PC-3 (cell line): ENCODE results near the gene SHISA6. TPM values are rescaled to one million over a fixed set of nuclear protein-coding genes. Genes with fewer than 3 reads are reported as not detected.

Experiments used
- ATAC-seq: fragments of 200-7000 bp; cut with Tn5 transposase; 2 replicates; pipeline ENCODE4 v1.9.1; 2020; ENCODE audit warnings: mild to moderate bottlenecking, moderate library complexity
- BruUV-seq: library from RNA; stranded (reverse); fragments of 400-500 nt; replicated peaks from 2 replicates; lab custom pipeline; 2021; lab: Mats Ljungman, UMichigan
- CTCF ChIA-PET: fragments of 300-600 bp; sonication (Branson Sonifier 250); formaldehyde crosslinking; loops from one replicate; lab custom pipeline; 2022; ENCODE audit warnings: antibody characterized with exemption; lab: Charles Lee
- POLR2A ChIA-PET: fragments of 300-600 bp; sonication (Branson Sonifier 250); formaldehyde crosslinking; loops from one replicate; lab custom pipeline; 2022; ENCODE audit warnings: antibody characterized with exemption; ENCODE audit not compliant: unreplicated experiment; lab: Charles Lee
- DNase-seq: peaks from one replicate; pipeline ENCODE4 v3.0.0-alpha.2; 2015
- H2AFZ ChIP-seq: fragments of 300-600 bp; sonication (generic); 2 replicates; pipeline ENCODE4 v1.6.0; 2016; ENCODE audit warnings: antibody characterized with exemption, low read length
- H3F3A ChIP-seq: fragments of 300-600 bp; sonication (generic); one replicate; pipeline ENCODE4 v1.6.0; 2017; ENCODE audit warnings: antibody characterized with exemption, low read length, control low read depth, mild to moderate bottlenecking; ENCODE audit not compliant: unreplicated experiment
- H3K27ac ChIP-seq: fragments of 300-600 bp; sonication (generic); 2 replicates; pipeline ENCODE4 v1.5.1; 2016; ENCODE audit warnings: mild to moderate bottlenecking, low read length
- H3K27me3 ChIP-seq: fragments of 300-600 bp; sonication (generic); 2 replicates; pipeline ENCODE4 v1.6.1; 2016; ENCODE audit warnings: low read length, mixed read lengths
- H3K36me3 ChIP-seq: fragments of 300-600 bp; sonication (generic); 2 replicates; pipeline ENCODE4 v1.6.1; 2016; ENCODE audit warnings: low read depth, mixed run types, low read length, mixed read lengths
- H3K4me1 ChIP-seq: fragments of 300-600 bp; sonication (generic); 2 replicates; pipeline ENCODE4 v1.5.1; 2016; ENCODE audit warnings: low read length; ENCODE audit not compliant: insufficient read depth
- H3K4me2 ChIP-seq: fragments of 300-600 bp; sonication (generic); 2 replicates; pipeline ENCODE4 v1.6.0; 2016; ENCODE audit warnings: low read length
- H3K4me3 ChIP-seq: fragments of 300-600 bp; sonication (generic); 2 replicates; pipeline ENCODE4 v1.5.1; 2016; ENCODE audit warnings: mild to moderate bottlenecking, low read length, mixed read lengths
- H3K79me2 ChIP-seq: fragments of 300-600 bp; sonication (generic); 2 replicates; pipeline ENCODE4 v1.6.1; 2017; ENCODE audit warnings: low read length, mixed read lengths
- H3K9ac ChIP-seq: fragments of 300-600 bp; sonication (generic); 2 replicates; pipeline ENCODE4 v1.6.0; 2016; ENCODE audit warnings: mild to moderate bottlenecking, low read length
- H3K9me2 ChIP-seq: fragments of 300-600 bp; sonication (generic); replicated peaks from 2 replicates; pipeline ENCODE4 v1.6.1; 2016; ENCODE audit warnings: mixed run types, low read length, mixed read lengths
- H3K9me3 ChIP-seq: fragments of 300-600 bp; sonication (generic); 2 replicates; pipeline ENCODE4 v1.6.1; 2016; ENCODE audit warnings: low read length, mixed read lengths
- H4K20me1 ChIP-seq: fragments of 300-600 bp; sonication (generic); 2 replicates; pipeline ENCODE4 v1.6.1; 2016; ENCODE audit warnings: low read length, mixed read lengths
- EZH2 ChIP-seq: fragments of 300-600 bp; sonication (generic); IDR thresholded peaks from one replicate; pipeline ENCODE4 v1.6.1; 2017; ENCODE audit warnings: antibody characterized with exemption, mild to moderate bottlenecking, low read length; ENCODE audit not compliant: unreplicated experiment
- EZH2phosphoT487 ChIP-seq: fragments of 300-600 bp; sonication (generic); IDR thresholded peaks from 2 replicates; pipeline ENCODE4 v1.6.1; 2018; ENCODE audit warnings: mild to moderate bottlenecking, antibody characterized with exemption, low read length, borderline replicate concordance
- intact Hi-C: fragments of 100-400 bp; cut with micrococcal nuclease; formaldehyde crosslinking; loops from 2 replicates; pipeline ENCODE4 v1.9.0; 2023
- total RNA-seq: library from RNA; depleted of rRNA; stranded (reverse); fragments of >200 nt; gene quantifications from 2 replicates; pipeline ENCODE4 v1.2.3, GENCODE V29; 2014
- TF ChIP-seq, protein P1 (sequence below): fragments of 300-600 bp; sonication (generic); conservative IDR thresholded peaks from 2 replicates; pipeline ENCODE4 v1.5.1; 2017; ENCODE audit warnings: antibody characterized with exemption, low read depth, mild to moderate bottlenecking, low read length

SHISA6 gene
- total RNA-seq, 1 experiment from 2014 or later, result not detected

DNA sequence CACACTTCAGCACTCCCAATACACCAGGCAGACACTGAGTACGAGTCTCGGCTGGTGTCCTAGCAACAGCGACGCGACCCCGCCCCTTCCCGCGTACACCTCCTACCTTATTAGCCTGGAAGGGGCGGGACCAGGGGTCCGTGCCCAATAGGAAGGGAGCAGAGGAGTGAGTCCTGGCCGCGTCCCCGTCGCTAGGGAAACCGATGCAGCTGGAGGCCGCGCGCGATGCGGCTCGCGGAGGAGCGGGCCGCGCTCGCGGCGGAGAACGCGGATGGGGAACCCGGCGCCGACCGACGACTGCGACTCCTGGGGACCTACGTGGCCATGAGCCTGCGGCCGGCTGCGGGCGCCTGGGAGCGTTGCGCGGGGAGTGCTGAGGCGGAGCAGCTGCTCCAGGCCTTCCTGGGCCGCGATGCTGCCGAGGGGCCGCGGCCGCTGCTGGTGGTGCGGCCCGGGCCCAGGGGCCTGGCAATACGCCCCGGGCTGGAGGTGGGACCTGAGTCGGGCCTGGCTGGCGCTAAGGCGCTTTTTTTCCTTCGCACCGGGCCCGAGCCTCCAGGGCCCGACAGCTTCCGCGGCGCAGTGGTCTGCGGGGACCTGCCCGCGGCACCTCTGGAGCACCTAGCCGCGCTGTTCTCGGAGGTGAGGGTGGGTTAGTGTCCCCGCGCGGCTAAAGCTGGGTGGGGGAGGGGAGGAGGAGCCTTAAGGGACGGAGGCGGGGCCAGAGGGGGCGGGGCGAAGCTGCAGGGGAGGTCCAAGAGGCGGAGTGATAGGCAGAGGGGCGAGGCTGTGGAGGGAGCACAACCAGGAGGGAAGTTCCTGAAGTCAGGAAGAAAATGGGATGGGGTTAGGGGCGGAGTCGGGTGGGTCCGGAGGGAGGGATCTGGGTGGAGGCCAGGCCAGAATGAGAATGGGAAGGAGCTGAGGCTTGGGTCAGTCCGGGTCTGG is 357.5 kb downstream of the SHISA6 start, which contains the start of gene DNAH9:
DNAH9 (plus strand) TSS at position 197 of the 948 bp plus-strand sequence; CDS start at position 226, 29 bp downstream.
- TF ChIP-seq EZH2phosphoT487, result no peak
- TF ChIP-seq EZH2, result no peak
- TF ChIP-seq, protein P1, sequence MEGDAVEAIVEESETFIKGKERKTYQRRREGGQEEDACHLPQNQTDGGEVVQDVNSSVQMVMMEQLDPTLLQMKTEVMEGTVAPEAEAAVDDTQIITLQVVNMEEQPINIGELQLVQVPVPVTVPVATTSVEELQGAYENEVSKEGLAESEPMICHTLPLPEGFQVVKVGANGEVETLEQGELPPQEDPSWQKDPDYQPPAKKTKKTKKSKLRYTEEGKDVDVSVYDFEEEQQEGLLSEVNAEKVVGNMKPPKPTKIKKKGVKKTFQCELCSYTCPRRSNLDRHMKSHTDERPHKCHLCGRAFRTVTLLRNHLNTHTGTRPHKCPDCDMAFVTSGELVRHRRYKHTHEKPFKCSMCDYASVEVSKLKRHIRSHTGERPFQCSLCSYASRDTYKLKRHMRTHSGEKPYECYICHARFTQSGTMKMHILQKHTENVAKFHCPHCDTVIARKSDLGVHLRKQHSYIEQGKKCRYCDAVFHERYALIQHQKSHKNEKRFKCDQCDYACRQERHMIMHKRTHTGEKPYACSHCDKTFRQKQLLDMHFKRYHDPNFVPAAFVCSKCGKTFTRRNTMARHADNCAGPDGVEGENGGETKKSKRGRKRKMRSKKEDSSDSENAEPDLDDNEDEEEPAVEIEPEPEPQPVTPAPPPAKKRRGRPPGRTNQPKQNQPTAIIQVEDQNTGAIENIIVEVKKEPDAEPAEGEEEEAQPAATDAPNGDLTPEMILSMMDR, result no peak
- no peak for DNase-seq
- no peak within 1 kb of the TSS for H2AFZ ChIP-seq
- intact Hi-C loops, result no loop called here
- H3F3A ChIP-seq, result no peaks in the 10 kb centered on the region
- H3K27ac ChIP-seq, result no peak within 1 kb of the TSS
- no peak within 1 kb of the TSS for H3K9ac ChIP-seq
- ATAC-seq, result no peak
- ChIA-PET POLR2A (no interaction called here), CTCF (no interaction called here)
- H3K4me2 ChIP-seq, result no peak within 1 kb of the TSS
- no TSS peak for BruUV-seq
- no peaks in the 10 kb centered on the region for H3K27me3 ChIP-seq
- no peaks in the 10 kb centered on the region for H3K4me1 ChIP-seq
- no peaks in the 10 kb centered on the region for H3K79me2 ChIP-seq
- H4K20me1 ChIP-seq, result no peaks in the 10 kb centered on the region
- H3K4me3 ChIP-seq, result no peak within 1 kb of the TSS
- H3K9me3 ChIP-seq, result no peaks in the 10 kb centered on the region
- H3K36me3 ChIP-seq, result no peaks in the 10 kb centered on the region
- H3K9me2 ChIP-seq, result no peaks in the 10 kb centered on the region

DNA sequence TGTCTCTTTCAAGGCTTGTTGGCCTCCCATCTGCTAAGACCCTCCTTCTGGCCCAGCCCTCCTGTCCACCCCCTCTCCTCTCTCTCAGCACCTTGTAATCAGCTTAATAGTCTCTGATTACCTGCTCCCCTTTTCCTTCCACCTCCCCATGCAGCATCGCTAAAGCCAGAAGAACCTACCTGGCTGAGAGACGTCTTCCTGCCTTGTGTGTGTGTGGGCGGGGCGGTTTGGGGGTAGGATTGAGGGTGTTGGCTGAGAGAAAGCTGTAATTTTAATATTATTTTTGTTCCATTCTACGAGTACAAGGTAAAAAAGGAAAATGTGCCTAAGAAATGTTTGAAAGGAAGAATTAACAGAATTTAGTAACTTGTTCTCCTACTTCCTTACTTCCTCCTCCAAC is 360.6 kb downstream of the SHISA6 start:
- no TSS peak for BruUV-seq
- TF ChIP-seq EZH2 (no peak), EZH2phosphoT487 (no peak)
- TF ChIP-seq, protein P1, result no peak

DNA sequence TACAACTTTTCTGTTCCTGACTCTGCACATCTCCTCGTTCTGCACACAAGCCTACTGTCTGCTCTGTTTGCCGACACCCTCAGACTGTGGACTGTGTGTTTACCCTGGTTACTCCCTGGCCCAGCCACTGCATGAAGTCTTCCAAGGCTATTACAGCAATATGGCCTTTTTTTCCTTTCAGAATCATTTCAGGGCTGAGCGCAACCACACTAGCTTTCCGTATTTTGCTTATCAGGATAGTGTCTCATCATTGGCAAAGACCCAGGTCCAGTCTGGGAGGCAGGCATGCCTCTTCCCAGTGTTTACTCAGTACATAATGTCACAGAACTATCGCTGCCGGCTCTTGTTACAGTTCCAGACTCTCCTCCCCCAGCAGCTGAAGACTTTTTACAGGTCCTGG is 367.4 kb downstream of the SHISA6 start:
- ATAC-seq, result no peak
- CTCF ChIA-PET, result no interaction called here
- TF ChIP-seq EZH2 (no peak), EZH2phosphoT487 (no peak)
- TF ChIP-seq, protein P1, result no peak

More for the DNA sequence above, 360.6 kb downstream of the SHISA6 start:
- CTCF ChIA-PET, result no interaction called here
- no peaks in the 10 kb centered on the region for H3K36me3 ChIP-seq
- H3K4me2 ChIP-seq, result no peak overlapping the region
- intact Hi-C loops, result no loop called here
- H3K27me3 ChIP-seq, result no peaks in the 10 kb centered on the region
- DNase-seq (no peak), ATAC-seq (no peak)
- no peak overlapping the region for H3K9ac ChIP-seq
- no peak overlapping the region for H3K4me3 ChIP-seq
- no peaks in the 10 kb centered on the region for H4K20me1 ChIP-seq
- POLR2A ChIA-PET, result no interaction called here
- H3K9me3 ChIP-seq, result no peaks in the 10 kb centered on the region
- H3K9me2 ChIP-seq, result no peaks in the 10 kb centered on the region
- no peaks in the 10 kb centered on the region for H3F3A ChIP-seq
- H3K27ac ChIP-seq, result no peak overlapping the region
- H3K79me2 ChIP-seq, result no peaks in the 10 kb centered on the region
- no peak overlapping the region for H2AFZ ChIP-seq
- no peaks in the 10 kb centered on the region for H3K4me1 ChIP-seq

More for the DNA sequence above, 367.4 kb downstream of the SHISA6 start:
- Histone ChIP-seq H3K79me2 (no peaks in the 10 kb centered on the region), H3K4me1 (no peaks in the 10 kb centered on the region), H3F3A (no peaks in the 10 kb centered on the region), H3K9ac (no peak overlapping the region), H3K4me3 (no peak overlapping the region), H2AFZ (no peak overlapping the region), H3K27me3 (no peaks in the 10 kb centered on the region), H3K27ac (no peak overlapping the region), H4K20me1 (no peaks in the 10 kb centered on the region), H3K9me3 (no peaks in the 10 kb centered on the region), H3K9me2 (no peaks in the 10 kb centered on the region), H3K4me2 (no peak overlapping the region), H3K36me3 (no peaks in the 10 kb centered on the region)
- DNase-seq, result peak; percentile 36
- POLR2A ChIA-PET, result no interaction called here
- intact Hi-C loops, result no loop called here
- no TSS peak for BruUV-seq
